Measurements from ENCODE around the gene GPS1. TPM values are rescaled to one million over a fixed set of nuclear protein-coding genes. Genes with fewer than 3 reads are reported as not detected.

The GPS1 gene
- total and polyA plus RNA-seq, 8 donors = 69.2 to 101 (median 78.8) TPM

DNA sequence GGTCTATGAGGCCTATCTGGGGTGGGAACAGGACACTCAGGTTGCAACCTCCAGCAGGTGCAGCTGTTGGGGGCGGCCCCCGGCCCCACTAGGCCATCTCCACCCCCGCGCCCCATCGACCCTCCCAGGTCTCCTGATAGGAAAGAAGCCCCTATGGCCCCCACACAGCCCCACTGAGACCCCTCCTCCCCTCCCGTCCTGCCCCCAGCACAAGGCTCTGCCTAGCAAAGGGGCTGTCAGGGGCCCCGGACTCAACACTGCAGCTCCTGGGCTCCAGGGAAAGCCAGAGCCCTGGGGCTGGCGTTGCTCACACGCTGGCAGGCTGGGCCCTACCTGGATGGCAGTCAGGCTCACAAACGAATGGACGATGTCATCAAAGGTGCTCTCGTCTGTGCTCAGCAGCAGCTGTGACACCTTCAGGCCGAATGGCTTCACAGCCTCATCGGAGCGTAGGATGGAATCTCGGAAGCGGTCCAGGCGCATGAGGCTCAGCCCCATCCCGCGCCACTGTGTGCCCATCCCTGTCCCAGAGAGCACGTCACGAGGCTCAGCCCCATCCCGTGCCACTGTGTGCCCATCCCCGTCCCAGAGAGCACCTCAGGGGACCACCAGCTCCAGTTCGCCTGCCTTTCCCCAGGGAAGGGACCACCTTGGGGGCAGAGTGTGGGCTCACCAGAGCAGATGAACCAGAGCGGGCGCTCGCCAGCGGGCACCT, 39.0 kb downstream of the GPS1 start:
- Histone ChIP-seq H3K36me3 (peaks cover 8 to 100% of the 10 kb centered on the region in 2 donors), H3K27ac (no peak overlapping the region), H3K27me3 (no peaks in the 10 kb centered on the region), H3K4me3 (no peak overlapping the region), H3K4me1 (peaks cover 0 to 6% of the 10 kb centered on the region in 2 donors), H3K9me3 (no peaks in the 10 kb centered on the region)
- peak in 1 of 4 donors; percentile 62 for DNase-seq
- TF ChIP-seq, protein P1, sequence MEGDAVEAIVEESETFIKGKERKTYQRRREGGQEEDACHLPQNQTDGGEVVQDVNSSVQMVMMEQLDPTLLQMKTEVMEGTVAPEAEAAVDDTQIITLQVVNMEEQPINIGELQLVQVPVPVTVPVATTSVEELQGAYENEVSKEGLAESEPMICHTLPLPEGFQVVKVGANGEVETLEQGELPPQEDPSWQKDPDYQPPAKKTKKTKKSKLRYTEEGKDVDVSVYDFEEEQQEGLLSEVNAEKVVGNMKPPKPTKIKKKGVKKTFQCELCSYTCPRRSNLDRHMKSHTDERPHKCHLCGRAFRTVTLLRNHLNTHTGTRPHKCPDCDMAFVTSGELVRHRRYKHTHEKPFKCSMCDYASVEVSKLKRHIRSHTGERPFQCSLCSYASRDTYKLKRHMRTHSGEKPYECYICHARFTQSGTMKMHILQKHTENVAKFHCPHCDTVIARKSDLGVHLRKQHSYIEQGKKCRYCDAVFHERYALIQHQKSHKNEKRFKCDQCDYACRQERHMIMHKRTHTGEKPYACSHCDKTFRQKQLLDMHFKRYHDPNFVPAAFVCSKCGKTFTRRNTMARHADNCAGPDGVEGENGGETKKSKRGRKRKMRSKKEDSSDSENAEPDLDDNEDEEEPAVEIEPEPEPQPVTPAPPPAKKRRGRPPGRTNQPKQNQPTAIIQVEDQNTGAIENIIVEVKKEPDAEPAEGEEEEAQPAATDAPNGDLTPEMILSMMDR (IDR thresholded peaks at IDR 0.05) = no peak
- ATAC-seq = no peak
- intact Hi-C loops (cut with DNase I) = no loop called here

DNA sequence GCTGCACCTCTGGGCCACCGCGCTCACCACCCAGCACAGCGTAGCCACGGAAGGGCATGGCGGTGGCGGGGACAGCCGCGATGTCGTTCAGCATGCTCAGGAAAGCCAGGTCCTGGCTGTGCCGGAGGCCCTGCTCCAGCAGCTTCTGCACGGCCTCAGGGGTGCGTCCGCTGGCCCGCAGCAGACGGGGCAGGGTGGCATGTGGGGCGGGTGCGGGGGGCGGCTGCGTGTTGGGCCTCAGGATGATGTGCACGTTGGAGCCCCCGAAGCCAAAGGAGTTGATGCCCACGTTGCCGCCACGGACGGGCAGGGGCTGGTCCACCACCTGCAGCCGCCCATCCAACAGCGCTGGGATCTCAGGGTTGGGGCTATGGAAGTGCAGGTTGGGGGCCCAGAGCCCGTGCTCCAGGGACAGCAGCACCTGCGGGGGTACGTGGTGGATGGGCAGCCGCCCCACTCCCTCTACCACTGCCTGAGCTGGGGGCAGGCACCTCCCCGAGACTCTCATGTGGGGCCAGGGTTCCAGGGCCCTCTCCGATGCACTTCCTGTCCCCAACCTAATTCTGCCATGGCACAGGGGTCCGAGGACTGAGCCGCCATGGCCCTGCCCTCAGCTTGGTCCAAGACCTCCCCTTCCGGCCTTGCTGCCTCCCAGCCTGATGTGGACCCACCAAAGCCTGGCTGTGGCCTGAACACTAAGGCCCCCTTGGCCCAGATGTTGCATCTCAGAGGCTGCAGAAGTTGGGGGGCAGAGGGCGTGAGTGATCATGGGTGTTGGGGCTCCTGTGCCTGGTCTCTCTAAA, 39.8 kb downstream of the GPS1 start:
- TF ChIP-seq, protein P1 (IDR thresholded peaks at IDR 0.05) = no peak
- H3K4me1 ChIP-seq = peaks cover 0 to 13% of the 10 kb centered on the region in 2 donors
- intact Hi-C loops (cut with DNase I) = no loop called here
- no peak overlapping the region for H3K4me3 ChIP-seq
- no peaks in the 10 kb centered on the region for H3K27me3 ChIP-seq
- no peaks in the 10 kb centered on the region for H3K9me3 ChIP-seq
- peaks cover 8 to 98% of the 10 kb centered on the region in 2 donors for H3K36me3 ChIP-seq
- H3K27ac ChIP-seq = no peak overlapping the region
- DNase-seq (peak in 1 of 4 donors; percentile 75), ATAC-seq (no peak)

DNA sequence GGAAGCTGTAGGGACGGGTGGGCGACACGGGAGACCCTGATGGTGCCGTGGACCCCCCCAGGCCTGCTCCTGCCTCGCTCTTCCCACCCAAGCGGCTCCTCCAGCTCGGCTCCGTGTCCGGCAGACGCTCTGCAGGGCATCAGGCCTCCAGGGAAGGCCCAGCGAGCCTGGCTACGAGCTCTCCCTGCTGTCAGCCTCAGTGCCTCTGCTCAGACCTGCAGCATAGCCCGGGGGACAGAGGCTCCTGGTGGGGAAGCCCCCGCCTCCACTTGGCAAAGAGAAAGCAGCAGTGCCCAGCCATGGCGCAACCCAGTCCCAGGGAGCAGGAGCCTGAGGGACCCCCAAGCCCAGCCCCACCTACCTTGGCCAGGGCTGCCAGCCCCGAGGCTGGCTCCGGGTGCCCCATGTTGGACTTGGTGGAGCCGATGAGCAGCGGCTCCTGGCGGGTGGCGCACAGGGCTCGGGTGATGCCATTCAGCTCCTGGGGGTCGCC, 40.4 kb downstream of the GPS1 start:
- intact Hi-C loops (cut with DNase I) = no loop called here
- TF ChIP-seq, protein P1 (IDR thresholded peaks at IDR 0.05) = no peak
- DNase-seq = peak in 1 of 4 donors; percentile 72
- no peak overlapping the region for H3K4me3 ChIP-seq
- H3K4me1 ChIP-seq = peaks cover 6 to 20% of the 10 kb centered on the region in 2 donors
- no peaks in the 10 kb centered on the region for H3K27me3 ChIP-seq
- H3K9me3 ChIP-seq = no peaks in the 10 kb centered on the region
- peaks cover 8 to 91% of the 10 kb centered on the region in 2 donors for H3K36me3 ChIP-seq
- no peak for ATAC-seq
- H3K27ac ChIP-seq = no peak overlapping the region

DNA sequence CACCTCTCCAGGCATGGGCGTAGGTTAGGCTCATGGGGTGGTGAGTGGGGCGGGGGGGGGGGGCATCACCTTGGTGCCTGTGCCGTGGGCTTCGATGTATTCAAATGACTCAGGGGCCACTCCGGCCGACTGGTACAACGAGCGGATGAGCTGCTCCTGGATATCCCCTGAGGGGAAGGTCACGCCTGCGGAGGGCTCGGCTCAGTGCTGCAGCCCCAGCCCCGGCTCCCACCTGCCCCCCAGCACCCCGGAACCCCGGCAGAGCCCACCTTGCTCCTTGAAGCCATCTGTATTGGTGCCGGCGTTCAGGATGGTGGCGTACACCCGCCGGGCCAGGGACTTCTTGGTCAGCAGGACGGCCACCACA, 40.9 kb downstream of the GPS1 start:
- Histone ChIP-seq H3K27ac (no peak overlapping the region), H3K4me1 (peaks cover 8 to 25% of the 10 kb centered on the region in 2 donors), H3K27me3 (no peaks in the 10 kb centered on the region), H3K4me3 (no peak overlapping the region), H3K9me3 (no peaks in the 10 kb centered on the region), H3K36me3 (peaks cover 8 to 87% of the 10 kb centered on the region in 2 donors)
- intact Hi-C loops (cut with DNase I) = no loop called here
- DNase-seq (peak in 1 of 4 donors; percentile 69), ATAC-seq (no peak)
- TF ChIP-seq, protein P1 (IDR thresholded peaks at IDR 0.05) = no peak

Measured in left lung (tissue), 10 donors.